OCI-LY7 (cell line): Measurements from ENCODE around the gene ACTBL2. TPM values are rescaled to one million over a fixed set of nuclear protein-coding genes. Genes with fewer than 3 reads are reported as not detected.
"Not testable (repeated sequence)": the region's sequence is repeated elsewhere in the genome, so short reads cannot be mapped to it uniquely, and the experiment has no call there.

Source experiments
- BruUV-seq: library from RNA; stranded (reverse); fragments of 400-500 nt; replicated peaks from 2 replicates; lab custom pipeline; 2021; lab: Mats Ljungman, UMichigan
- CTCF ChIA-PET: fragments of 300-600 bp; sonication (Branson Sonifier 250); formaldehyde crosslinking; loops from one replicate; lab custom pipeline; 2022; ENCODE audit warnings: antibody characterized with exemption; ENCODE audit not compliant: unreplicated experiment; lab: Charles Lee
- POLR2A ChIA-PET: fragments of 300-600 bp; sonication (Branson Sonifier 250); formaldehyde crosslinking; loops from one replicate; lab custom pipeline; 2022; ENCODE audit warnings: antibody characterized with exemption; lab: Charles Lee
- DNase-seq: peaks from one replicate; pipeline ENCODE4 v3.0.0-alpha.2; 2015; ENCODE audit warnings: low spot score
- H2AFZ ChIP-seq: fragments of 200-600 bp; sonication (generic), shearing (Covaris generic); 2 replicates; pipeline ENCODE4 v1.6.1; 2014; ENCODE audit warnings: mild to moderate bottlenecking, antibody characterized with exemption, low read length, moderate library complexity
- H3K27ac ChIP-seq: fragments of 200-600 bp; sonication (generic); 2 replicates; pipeline ENCODE4 v1.5.1; 2014; ENCODE audit warnings: mixed run types, low read depth, mild to moderate bottlenecking, moderate library complexity, low read length, inconsistent platforms; ENCODE audit not compliant: poor library complexity, severe bottlenecking
- H3K36me3 ChIP-seq: fragments of 200-600 bp; sonication (generic); 2 replicates; pipeline ENCODE4 v1.6.1; 2014; ENCODE audit warnings: mild to moderate bottlenecking, antibody characterized with exemption, low read length, moderate library complexity, mixed read lengths; ENCODE audit not compliant: insufficient read depth
- H3K4me1 ChIP-seq: fragments of 200-600 bp; sonication (generic); 2 replicates; pipeline ENCODE4 v1.5.1; 2014; ENCODE audit warnings: mild to moderate bottlenecking, low read length; ENCODE audit not compliant: insufficient read depth, poor library complexity, severe bottlenecking
- H3K4me2 ChIP-seq: fragments of 200-600 bp; sonication (generic); 2 replicates; pipeline ENCODE4 v1.6.1; 2014; ENCODE audit warnings: mild to moderate bottlenecking, low read length
- H3K4me3 ChIP-seq: fragments of 200-600 bp; sonication (generic); 2 replicates; pipeline ENCODE4 v1.5.1; 2014; ENCODE audit warnings: mild to moderate bottlenecking, low read depth, low read length; ENCODE audit not compliant: poor library complexity, severe bottlenecking
- H3K79me2 ChIP-seq: fragments of 200-600 bp; sonication (generic); 2 replicates; pipeline ENCODE4 v1.6.1; 2016; ENCODE audit warnings: low read depth, mild to moderate bottlenecking, low read length, moderate library complexity, mixed read lengths; ENCODE audit not compliant: insufficient read depth
- H3K9me2 ChIP-seq: fragments of 200-600 bp; sonication (generic); 2 replicates; pipeline ENCODE4 v1.6.1; 2016; ENCODE audit warnings: mild to moderate bottlenecking, low read length, mixed read lengths; ENCODE audit not compliant: insufficient read depth
- H3K9me3 ChIP-seq: fragments of 200-600 bp; sonication (generic); 2 replicates; pipeline ENCODE4 v1.6.1; 2014; ENCODE audit warnings: mild to moderate bottlenecking, mixed run types, low read length, mixed read lengths
- H4K20me1 ChIP-seq: fragments of 200-600 bp; sonication (generic); 2 replicates; pipeline ENCODE4 v1.6.1; 2014; ENCODE audit warnings: mild to moderate bottlenecking, antibody characterized with exemption, low read length, moderate library complexity, mixed read lengths; ENCODE audit not compliant: insufficient read depth
- CTCF ChIP-seq: fragments of 200-600 bp; sonication (generic); conservative IDR thresholded peaks from 2 replicates; pipeline ENCODE4 v1.5.1; 2014; ENCODE audit warnings: mild to moderate bottlenecking, antibody characterized with exemption, low read length, moderate library complexity, mixed read lengths
- EZH2phosphoT487 ChIP-seq: fragments of 200-600 bp; sonication (generic); IDR thresholded peaks from 2 replicates; pipeline ENCODE4 v1.6.1; 2018; ENCODE audit warnings: low read depth, borderline replicate concordance, mild to moderate bottlenecking, mixed run types, antibody characterized with exemption, low read length, moderate library complexity, mixed read lengths
- intact Hi-C: fragments of 100-400 bp; cut with micrococcal nuclease; formaldehyde crosslinking; loops from one replicate; pipeline ENCODE4 v1.10.0; 2022; ENCODE audit not compliant: unreplicated experiment
- total RNA-seq, 2 experiments: library from RNA; depleted of rRNA in 1 of 2; stranded (reverse); fragments of >200 nt in 1 of 2; shearing (Covaris generic) in 1 of 2; gene quantifications; 2 replicates each; pipeline ENCODE4 v1.2.3, GENCODE V29; 2014 to 2022

ACTBL2 gene
- total RNA-seq, 2 experiments from 2014 or later = not detected

DNA sequence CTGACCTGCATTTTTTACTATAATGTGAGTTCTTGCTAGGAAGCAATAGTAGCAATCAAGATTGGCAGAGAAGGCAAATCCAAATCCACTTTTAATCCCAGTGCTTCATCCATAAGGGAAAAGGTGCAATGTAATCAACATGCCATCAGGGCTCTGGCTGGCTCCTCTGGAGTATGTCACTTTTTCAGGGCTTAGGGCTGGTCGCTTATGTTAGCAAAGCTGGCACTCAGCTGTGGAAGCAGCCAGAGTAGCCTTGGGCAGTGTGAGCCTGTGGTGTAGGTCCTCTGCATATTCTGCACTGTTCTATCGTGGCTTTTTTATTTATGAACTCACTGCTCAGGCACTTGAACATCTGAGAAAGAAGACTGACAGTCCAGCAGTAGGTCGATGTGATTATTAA, 16.1 kb downstream of the ACTBL2 start:
- ChIA-PET CTCF (no interaction called here), POLR2A (no interaction called here)
- BruUV-seq = no TSS peak
- Histone ChIP-seq H3K4me1 (no peaks in the 10 kb centered on the region), H3K9me3 (no peaks in the 10 kb centered on the region), H3K4me3 (no peak overlapping the region), H4K20me1 (no peaks in the 10 kb centered on the region), H3K9me2 (no peaks in the 10 kb centered on the region), H3K4me2 (no peak overlapping the region), H3K27ac (no peak overlapping the region), H2AFZ (no peak overlapping the region), H3K36me3 (no peaks in the 10 kb centered on the region), H3K79me2 (no peaks in the 10 kb centered on the region)
- TF ChIP-seq CTCF = no peak
- no peak for TF ChIP-seq EZH2phosphoT487
- no peak for DNase-seq
- intact Hi-C loops = no loop called here

DNA sequence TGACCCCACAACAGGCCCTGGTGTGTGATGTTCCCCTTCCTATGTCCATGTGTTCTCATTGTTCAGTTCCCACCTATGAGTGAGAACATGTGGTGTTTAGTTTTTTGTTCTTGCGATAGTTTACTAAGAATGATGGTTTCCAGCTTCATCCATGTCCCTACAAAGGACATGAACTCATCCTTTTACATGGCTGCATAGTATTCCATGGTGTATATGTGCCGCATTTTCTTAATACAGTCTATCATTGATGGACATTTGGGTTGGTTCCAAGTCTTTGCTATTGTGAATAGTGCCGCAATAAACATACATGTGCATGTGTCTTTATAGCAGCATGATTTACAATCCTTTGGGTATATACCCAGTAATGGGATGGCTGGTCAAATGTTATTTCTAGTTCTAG, 22.6 kb downstream of the ACTBL2 start:
- H3K36me3 ChIP-seq, H3K79me2 ChIP-seq, H3K9me2 ChIP-seq, H3K9me3 ChIP-seq, H3K4me3 ChIP-seq, H3K27ac ChIP-seq, H4K20me1 ChIP-seq, H3K4me1 ChIP-seq, CTCF ChIA-PET, DNase-seq, intact Hi-C loops, BruUV-seq, H2AFZ ChIP-seq, POLR2A ChIA-PET, H3K4me2 ChIP-seq: not testable (repeated sequence)

- Histone ChIP-seq H3K27ac (no peak overlapping the region), H3K4me2 (no peak overlapping the region), H4K20me1 (no peaks in the 10 kb centered on the region), H3K79me2 (no peaks in the 10 kb centered on the region), H2AFZ (no peak overlapping the region), H3K4me1 (no peaks in the 10 kb centered on the region), H3K4me3 (no peak overlapping the region), H3K36me3 (no peaks in the 10 kb centered on the region), H3K9me3 (no peaks in the 10 kb centered on the region), H3K9me2 (no peaks in the 10 kb centered on the region)
- ChIA-PET CTCF (no interaction called here), POLR2A (interaction anchor here (1.5 kb wide), 1 partner anchor 12 kb away, joined by 4 read pairs; no protein-coding TSS in a partner anchor)
- BruUV-seq = no TSS peak
- no peak for TF ChIP-seq CTCF
- no peak for TF ChIP-seq EZH2phosphoT487
- DNase-seq = no peak
- intact Hi-C loops = no loop called here
These were observed 24.2 kb downstream of the ACTBL2 start for GRCh38 chr5:57458443-57458842.
